IMR-90 (cell line): ENCODE measurements around the gene S100A4. TPM values are rescaled to one million over a fixed set of nuclear protein-coding genes. Genes with fewer than 3 reads are reported as not detected.

ENCODE experiments used
- ATAC-seq: fragments of 200-7000 bp; cut with Tn5 transposase; 2 replicates; pipeline ENCODE4 v1.9.1; 2020; ENCODE audit warnings: low read depth, mild to moderate bottlenecking, moderate library complexity
- BruUV-seq: library from RNA; stranded (reverse); fragments of 400-500 nt; replicated peaks from 2 replicates; lab custom pipeline; 2021; lab: Mats Ljungman, UMichigan
- CTCF ChIA-PET: fragments of 300-600 bp; formaldehyde crosslinking; extraction: SDS; loops from one replicate; lab custom pipeline; 2021; ENCODE audit warnings: antibody characterized with exemption; lab: Yijun Ruan, JAX
- POLR2A ChIA-PET: fragments of 300-600 bp; sonication (Branson Sonifier 250); formaldehyde crosslinking; loops from one replicate; lab custom pipeline; 2022; ENCODE audit warnings: antibody characterized with exemption; ENCODE audit not compliant: unreplicated experiment; lab: Charles Lee
- DNase-seq: peaks from one replicate; pipeline ENCODE4 v3.0.0; 2013
- H2AFZ ChIP-seq: replicated peaks from 2 replicates; pipeline ENCODE3; 2013; ENCODE audit warnings: low read length, mild to moderate bottlenecking; ENCODE audit not compliant: poor library complexity
- H2AK5ac ChIP-seq: 2 replicates; pipeline ENCODE4 v1.6.1; 2013; ENCODE audit warnings: low read depth, low read length, inconsistent platforms
- H2AK9ac ChIP-seq: replicated peaks from 2 replicates; pipeline ENCODE3; 2013; ENCODE audit warnings: mild to moderate bottlenecking, low read depth, low read length, moderate library complexity; ENCODE audit not compliant: poor library complexity
- H2BK120ac ChIP-seq: 2 replicates; pipeline ENCODE4 v1.6.1; 2013; ENCODE audit warnings: low read depth, low read length, inconsistent platforms
- H2BK15ac ChIP-seq: 3 replicates; pipeline ENCODE4 v1.6.1; 2013; ENCODE audit warnings: low read depth, low read length, inconsistent platforms
- H2BK20ac ChIP-seq: 2 replicates; pipeline ENCODE4 v1.6.1; 2013; ENCODE audit warnings: low read depth, mild to moderate bottlenecking, inconsistent platforms, low read length, moderate library complexity
- H2BK5ac ChIP-seq: 2 replicates; pipeline ENCODE4 v1.6.1; 2013; ENCODE audit warnings: mild to moderate bottlenecking, low read depth, low read length, inconsistent platforms; ENCODE audit not compliant: poor library complexity, severe bottlenecking
- H3K14ac ChIP-seq: replicated peaks from 2 replicates; pipeline ENCODE4 v1.6.1; 2013; ENCODE audit warnings: low read depth, low read length, inconsistent platforms
- H3K18ac ChIP-seq: 2 replicates; pipeline ENCODE4 v1.6.1; 2013; ENCODE audit warnings: low read depth, low read length, control low read depth
- H3K23ac ChIP-seq: 2 replicates; pipeline ENCODE4 v1.6.1; 2013; ENCODE audit warnings: low read depth, low read length, inconsistent platforms
- H3K27ac ChIP-seq: 2 replicates; pipeline ENCODE4 v1.5.1; 2013; ENCODE audit warnings: mild to moderate bottlenecking, control low read depth, low read length; ENCODE audit not compliant: insufficient read depth
- H3K27me3 ChIP-seq: 2 replicates; pipeline ENCODE4 v1.6.1; 2013; ENCODE audit warnings: low read length; ENCODE audit not compliant: control insufficient read depth, insufficient read depth
- H3K36me3 ChIP-seq: 2 replicates; pipeline ENCODE4 v1.6.1; 2013; ENCODE audit warnings: low read length, mixed read lengths; ENCODE audit not compliant: control insufficient read depth, insufficient read depth
- H3K4ac ChIP-seq: 2 replicates; pipeline ENCODE4 v1.6.1; 2013; ENCODE audit warnings: low read depth, low read length, inconsistent platforms
- H3K4me1 ChIP-seq: 2 replicates; pipeline ENCODE4 v1.6.1; 2013; ENCODE audit warnings: low read length, mixed read lengths; ENCODE audit not compliant: control insufficient read depth, insufficient read depth
- H3K4me2 ChIP-seq: 2 replicates; pipeline ENCODE4 v1.6.1; 2013; ENCODE audit warnings: low read depth, mild to moderate bottlenecking, control low read depth, low read length, moderate library complexity
- H3K4me3 ChIP-seq: 2 replicates; pipeline ENCODE4 v1.5.1; 2013; ENCODE audit warnings: low read depth, mild to moderate bottlenecking, control low read depth, low read length, moderate library complexity; ENCODE audit not compliant: insufficient read depth
- H3K56ac ChIP-seq: 2 replicates; pipeline ENCODE4 v1.6.1; 2013; ENCODE audit warnings: low read length, inconsistent platforms; ENCODE audit not compliant: insufficient read depth; ENCODE audit errors: extremely low read depth
- H3K79me1 ChIP-seq, 2 experiments: 2 replicates each; pipeline ENCODE4 v1.6.1; 2013; ENCODE audit warnings: low read length in 2 of 2, inconsistent platforms in 1 of 2, low read depth in 1 of 2
- H3K9ac ChIP-seq: 2 replicates; pipeline ENCODE4 v1.6.1; 2013; ENCODE audit warnings: low read depth, low read length, control low read depth
- H3K9me1 ChIP-seq: 2 replicates; pipeline ENCODE4 v1.6.1; 2013; ENCODE audit warnings: low read length, inconsistent platforms; ENCODE audit not compliant: insufficient read depth
- H3K9me3 ChIP-seq: 2 replicates; pipeline ENCODE4 v1.6.1; 2013; ENCODE audit warnings: low read length; ENCODE audit not compliant: control insufficient read depth, insufficient read depth
- H4K20me1 ChIP-seq: 2 replicates; pipeline ENCODE4 v1.6.1; 2013; ENCODE audit warnings: low read length, inconsistent platforms; ENCODE audit not compliant: insufficient read depth
- H4K5ac ChIP-seq: 2 replicates; pipeline ENCODE4 v1.6.1; 2013; ENCODE audit warnings: mild to moderate bottlenecking, low read depth, low read length, control low read depth
- H4K8ac ChIP-seq, 2 experiments: 2 replicates each; pipeline ENCODE4 v1.6.1; 2013; ENCODE audit warnings: low read depth in 2 of 2, low read length in 2 of 2, control low read depth in 1 of 2, inconsistent platforms in 1 of 2
- H4K91ac ChIP-seq: 2 replicates; pipeline ENCODE4 v1.6.1; 2013; ENCODE audit warnings: low read depth, low read length, inconsistent platforms; ENCODE audit not compliant: insufficient read depth
- BHLHE40 ChIP-seq: fragments of 150-350 bp; IDR thresholded peaks from 2 replicates; pipeline ENCODE4 v1.6.1; 2016; ENCODE audit warnings: mild to moderate bottlenecking, low read depth, low read length
- CEBPB ChIP-seq: IDR thresholded peaks from 2 replicates; pipeline ENCODE4 v1.6.1; 2012; ENCODE audit warnings: low read depth, low read length, improper control_type of control experiment
- CHD1 ChIP-seq: IDR thresholded peaks from 2 replicates; pipeline ENCODE4 v1.6.1; 2012; ENCODE audit warnings: low read depth, low read length, improper control_type of control experiment
- ELK1 ChIP-seq: fragments of 150-350 bp; IDR thresholded peaks from 2 replicates; pipeline ENCODE4 v1.6.1; 2016; ENCODE audit warnings: low read depth, mild to moderate bottlenecking, low read length, moderate library complexity, borderline replicate concordance
- FOS ChIP-seq: fragments of 150-350 bp; IDR thresholded peaks from 2 replicates; pipeline ENCODE4 v1.6.1; 2016; ENCODE audit warnings: low read depth, low read length
- MAZ ChIP-seq: IDR thresholded peaks from 2 replicates; pipeline ENCODE4 v1.6.1; 2012; ENCODE audit warnings: low read depth, mild to moderate bottlenecking, low read length, improper control_type of control experiment, moderate library complexity, borderline replicate concordance
- MXI1 ChIP-seq: IDR thresholded peaks from 2 replicates; pipeline ENCODE4 v1.6.1; 2012; ENCODE audit warnings: low read depth, mild to moderate bottlenecking, low read length, moderate library complexity, borderline replicate concordance
- POLR2A ChIP-seq: IDR thresholded peaks from 2 replicates; pipeline ENCODE4 v1.6.1; 2012; ENCODE audit warnings: mild to moderate bottlenecking, low read depth, low read length
- RCOR1 ChIP-seq: IDR thresholded peaks from 2 replicates; pipeline ENCODE4 v1.6.1; 2012; ENCODE audit warnings: mild to moderate bottlenecking, low read length, improper control_type of control experiment; ENCODE audit not compliant: insufficient replicate concordance
- RFX5 ChIP-seq: IDR thresholded peaks from 2 replicates; pipeline ENCODE4 v1.8.0; 2012; ENCODE audit warnings: low read depth, mild to moderate bottlenecking, low read length, moderate library complexity
- WGBS, 2 experiments: methylation state at CpG; one replicate each; pipeline versions ENCODE4 v1.1.5 to v1.1.7; 2013; ENCODE audit warnings: missing lambda C conversion rate in 2 of 2; ENCODE audit not compliant: insufficient read length in 1 of 2; ENCODE audit errors: extremely low coverage in 2 of 2; 5-methylcytosine and 5-hydroxymethylcytosine counted together
- dilution Hi-C: fragments of 300-500 bp; cut with HindIII; formaldehyde crosslinking; loops from one replicate; pipeline ENCODE4 v1.14.3; 2018; ENCODE audit warnings: low sequenced_read_pairs; ENCODE audit not compliant: unreplicated experiment
- in situ Hi-C: fragments of 300-500 bp; cut with MboI; formaldehyde crosslinking; loops from 3 replicates; pipeline ENCODE4 v1.14.3; 2019; ENCODE audit warnings: low sequenced_read_pairs, inconsistent platforms, mixed read lengths
- intact Hi-C: fragments of 100-400 bp; cut with micrococcal nuclease; formaldehyde crosslinking; loops from 2 replicates; pipeline ENCODE4 v1.10.0; 2022
- polyA plus RNA-seq, 3 experiments: library from polyadenylated mRNA; depleted of rRNA; stranded (reverse); fragments of >200 nt; gene quantifications; 2 replicates each; pipeline ENCODE4 v1.2.3, GENCODE V29; 2012; ENCODE audit warnings: low replicate concordance in 1 of 3
- total RNA-seq: library from RNA; depleted of rRNA; stranded (reverse); fragments of >200 nt; gene quantifications from 2 replicates; pipeline ENCODE4 v1.2.3, GENCODE V29; 2012
- TF ChIP-seq, protein P1 (sequence below): conservative IDR thresholded peaks from 2 replicates; pipeline ENCODE4 v1.5.1; 2012; ENCODE audit warnings: mild to moderate bottlenecking, low read depth, low read length, improper control_type of control experiment

The S100A4 gene
- total and polyA plus RNA-seq, 2 of the 4 experiments (the other 2 are of a cell fraction) = 5.6 to 16.6 TPM

DNA sequence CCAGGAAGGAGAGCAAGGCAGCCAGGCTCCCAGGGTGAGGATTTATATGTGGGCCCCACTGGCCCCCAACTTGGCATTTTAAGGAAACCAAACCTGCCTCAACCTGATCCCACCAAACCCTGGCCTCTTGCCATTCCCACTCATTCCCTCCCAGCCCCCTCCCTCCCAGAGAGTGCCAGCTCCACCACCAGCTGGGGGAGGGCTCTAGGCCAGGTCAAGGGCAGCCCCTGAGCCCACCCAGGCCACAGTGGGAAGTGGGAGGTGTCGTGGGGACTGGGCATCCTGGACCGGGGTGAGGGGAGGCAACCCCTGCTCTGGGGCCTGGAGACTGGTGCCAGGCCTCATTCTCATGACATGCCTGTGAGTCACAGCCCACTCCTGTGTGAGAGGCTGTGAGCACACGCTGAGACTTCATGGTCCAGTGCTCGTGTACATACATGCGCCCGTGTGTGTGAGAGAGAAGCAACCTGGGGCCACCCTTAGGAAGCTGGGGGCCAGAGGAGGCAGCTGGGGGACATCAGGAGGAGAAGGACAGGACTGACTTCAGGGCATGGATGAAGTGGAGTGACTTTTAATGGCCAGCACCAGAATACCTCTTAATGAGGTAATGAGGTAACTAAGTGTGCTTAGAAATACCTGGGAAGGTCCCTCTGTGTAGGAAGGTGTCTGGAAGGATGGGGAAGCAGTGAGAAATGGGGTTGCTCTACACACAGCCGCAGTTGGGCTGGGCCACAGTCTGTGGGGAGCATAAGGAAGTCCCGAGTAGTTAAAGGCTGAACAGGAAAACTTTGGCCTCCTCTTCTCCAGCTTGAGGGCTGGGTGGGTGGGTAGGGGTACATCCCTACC lies 20.1 kb upstream of the S100A4 start, which contains the start of gene S100A2:
Gene S100A2 (minus strand): TSS at position 316 of the 846 bp plus-strand sequence. CDS start 1,967 bp downstream, outside the sequence.
- WGBS, 2 experiments = 0% methylated on average over 3 of the region's 8 CpGs; no CpG with 5 or more reads in 1 of the 2 experiments
- ATAC-seq (peak; percentile 62), DNase-seq (peak; percentile 97)
- Histone ChIP-seq H2BK120ac (peak within 1 kb of the TSS; percentile 100), H2BK5ac (peak within 1 kb of the TSS; percentile 98), H3K4me3 (no peak within 1 kb of the TSS), H2AK5ac (peak within 1 kb of the TSS; percentile 100), H3K23ac (peak within 1 kb of the TSS; percentile 100), H2BK20ac (peak within 1 kb of the TSS; percentile 100), H3K27me3 (no peaks in the 10 kb centered on the region), H4K20me1 (no peaks in the 10 kb centered on the region), H3K4me2 (peak within 1 kb of the TSS; percentile 53), H4K5ac (peak within 1 kb of the TSS; percentile 99), H3K56ac (peak within 1 kb of the TSS; percentile 99), H3K36me3 (no peaks in the 10 kb centered on the region), H2AFZ (peak within 1 kb of the TSS; percentile 90), H3K14ac (peak within 1 kb of the TSS; percentile 100), H3K18ac (peak within 1 kb of the TSS; percentile 98), H3K9me3 (no peaks in the 10 kb centered on the region), H3K4me1 (peaks cover 31% of the 10 kb centered on the region), H3K9ac (peak within 1 kb of the TSS; percentile 66), H3K4ac (peak within 1 kb of the TSS; percentile 100), H4K8ac (peak within 1 kb of the TSS; percentile 97 to 100), H2AK9ac (peak within 1 kb of the TSS; percentile 100), H2BK15ac (peak within 1 kb of the TSS; percentile 99), H3K79me1 (peaks cover 4 to 49% of the 10 kb centered on the region in 2 experiments; a peak in 3 of 4 replicates), H3K9me1 (peaks cover 28% of the 10 kb centered on the region), H3K27ac (peak within 1 kb of the TSS; percentile 94), H4K91ac (peak within 1 kb of the TSS; percentile 100)
- intact Hi-C loops (loop anchor here (2.0 kb wide), 1 partner anchor 17 kb away; the partner anchor contains the start of gene S100A3), in situ Hi-C loops (loop anchor here (5.0 to 10.0 kb wide), 2 partner anchors 33 to 51 kb away; no protein-coding TSS in a partner anchor), dilution Hi-C loops (no loop called here)
- TF ChIP-seq, protein P1, sequence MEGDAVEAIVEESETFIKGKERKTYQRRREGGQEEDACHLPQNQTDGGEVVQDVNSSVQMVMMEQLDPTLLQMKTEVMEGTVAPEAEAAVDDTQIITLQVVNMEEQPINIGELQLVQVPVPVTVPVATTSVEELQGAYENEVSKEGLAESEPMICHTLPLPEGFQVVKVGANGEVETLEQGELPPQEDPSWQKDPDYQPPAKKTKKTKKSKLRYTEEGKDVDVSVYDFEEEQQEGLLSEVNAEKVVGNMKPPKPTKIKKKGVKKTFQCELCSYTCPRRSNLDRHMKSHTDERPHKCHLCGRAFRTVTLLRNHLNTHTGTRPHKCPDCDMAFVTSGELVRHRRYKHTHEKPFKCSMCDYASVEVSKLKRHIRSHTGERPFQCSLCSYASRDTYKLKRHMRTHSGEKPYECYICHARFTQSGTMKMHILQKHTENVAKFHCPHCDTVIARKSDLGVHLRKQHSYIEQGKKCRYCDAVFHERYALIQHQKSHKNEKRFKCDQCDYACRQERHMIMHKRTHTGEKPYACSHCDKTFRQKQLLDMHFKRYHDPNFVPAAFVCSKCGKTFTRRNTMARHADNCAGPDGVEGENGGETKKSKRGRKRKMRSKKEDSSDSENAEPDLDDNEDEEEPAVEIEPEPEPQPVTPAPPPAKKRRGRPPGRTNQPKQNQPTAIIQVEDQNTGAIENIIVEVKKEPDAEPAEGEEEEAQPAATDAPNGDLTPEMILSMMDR = no peak
- TF ChIP-seq RCOR1 = no peak
- peak; percentile 86 for TF ChIP-seq FOS
- TF ChIP-seq MXI1 = peak; percentile 74; the same call in 1 of the 2 replicates
- no peak for TF ChIP-seq CEBPB
- TF ChIP-seq MAZ = peak; percentile 54; the same call in 1 of the 2 replicates
- TF ChIP-seq CHD1 = no peak
- TF ChIP-seq POLR2A = peak; percentile 62
- TF ChIP-seq RFX5 = no peak
- TF ChIP-seq ELK1 = no peak
- peak; percentile 65 for TF ChIP-seq BHLHE40
- no TSS peak for BruUV-seq
- ChIA-PET POLR2A (interaction anchor here (0.5 to 1.6 kb wide), 10 partner anchors 11 to 154 kb away, joined by 3 to 34 read pairs (median 4); partner anchors contain the start of genes S100A13, S100A5 and S100A6), CTCF (interaction anchor here (0.5 to 1.5 kb wide), 2 partner anchors 31 to 213 kb away, joined by 3 to 13 read pairs; no protein-coding TSS in a partner anchor)
